HFF-Myc (cell line): Measurements from ENCODE around the gene TSPAN4.

ENCODE experiments used
- DNase-seq: peaks from one replicate; pipeline ENCODE4 v3.0.0-alpha.2; 2011; ENCODE audit warnings: low read depth; ENCODE audit errors: extremely low read depth
- H3K4me3 ChIP-seq: replicated peaks from 2 replicates; pipeline ENCODE4 v1.5.1; 2011; ENCODE audit warnings: low read depth, mild to moderate bottlenecking, control low read depth, low read length
- TF ChIP-seq, protein P1 (sequence below): IDR thresholded peaks from 2 replicates; pipeline ENCODE4 v1.5.1; 2012; ENCODE audit warnings: mild to moderate bottlenecking, low read depth, low read length, control low read depth; ENCODE audit errors: missing control alignments

TSPAN4 gene

DNA sequence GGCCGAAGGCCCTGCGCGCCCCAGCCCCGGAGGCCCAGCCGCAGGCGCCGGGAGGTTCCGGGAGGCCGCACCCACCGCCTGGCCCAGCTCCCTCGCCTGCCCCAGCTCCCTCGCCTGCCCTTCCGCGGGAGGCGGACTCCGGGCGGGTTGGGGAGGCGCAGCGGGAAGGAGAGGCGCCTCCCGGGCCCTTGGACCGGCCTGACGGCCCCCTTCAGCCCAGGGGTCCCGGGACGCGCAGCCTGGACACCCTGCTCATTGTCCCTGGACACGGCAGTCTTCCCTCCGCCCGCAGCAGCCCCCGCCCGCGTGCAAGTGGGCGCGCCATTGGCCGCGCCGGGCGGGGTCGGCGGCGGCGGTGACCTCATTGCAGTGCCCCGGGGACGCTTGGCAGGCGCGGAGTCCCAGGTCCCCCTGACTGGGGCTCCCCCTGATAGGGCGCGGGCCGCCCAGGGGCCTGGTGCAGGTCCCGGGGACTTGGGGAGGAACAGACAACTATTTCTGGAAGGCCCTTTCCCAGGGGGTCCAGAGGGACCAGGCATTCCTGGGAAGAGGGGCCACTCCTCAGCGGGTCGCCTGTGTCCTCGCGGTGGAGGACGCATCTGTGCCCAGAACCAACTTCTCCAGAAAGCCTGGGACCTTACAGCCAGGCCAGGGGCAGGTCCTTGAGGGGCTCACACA lies 9.4 kb upstream of the TSPAN4 start:
- TF ChIP-seq, protein P1, sequence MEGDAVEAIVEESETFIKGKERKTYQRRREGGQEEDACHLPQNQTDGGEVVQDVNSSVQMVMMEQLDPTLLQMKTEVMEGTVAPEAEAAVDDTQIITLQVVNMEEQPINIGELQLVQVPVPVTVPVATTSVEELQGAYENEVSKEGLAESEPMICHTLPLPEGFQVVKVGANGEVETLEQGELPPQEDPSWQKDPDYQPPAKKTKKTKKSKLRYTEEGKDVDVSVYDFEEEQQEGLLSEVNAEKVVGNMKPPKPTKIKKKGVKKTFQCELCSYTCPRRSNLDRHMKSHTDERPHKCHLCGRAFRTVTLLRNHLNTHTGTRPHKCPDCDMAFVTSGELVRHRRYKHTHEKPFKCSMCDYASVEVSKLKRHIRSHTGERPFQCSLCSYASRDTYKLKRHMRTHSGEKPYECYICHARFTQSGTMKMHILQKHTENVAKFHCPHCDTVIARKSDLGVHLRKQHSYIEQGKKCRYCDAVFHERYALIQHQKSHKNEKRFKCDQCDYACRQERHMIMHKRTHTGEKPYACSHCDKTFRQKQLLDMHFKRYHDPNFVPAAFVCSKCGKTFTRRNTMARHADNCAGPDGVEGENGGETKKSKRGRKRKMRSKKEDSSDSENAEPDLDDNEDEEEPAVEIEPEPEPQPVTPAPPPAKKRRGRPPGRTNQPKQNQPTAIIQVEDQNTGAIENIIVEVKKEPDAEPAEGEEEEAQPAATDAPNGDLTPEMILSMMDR, result no peak
- no peak for DNase-seq
- H3K4me3 ChIP-seq, result peak overlapping the region; percentile 72

DNA sequence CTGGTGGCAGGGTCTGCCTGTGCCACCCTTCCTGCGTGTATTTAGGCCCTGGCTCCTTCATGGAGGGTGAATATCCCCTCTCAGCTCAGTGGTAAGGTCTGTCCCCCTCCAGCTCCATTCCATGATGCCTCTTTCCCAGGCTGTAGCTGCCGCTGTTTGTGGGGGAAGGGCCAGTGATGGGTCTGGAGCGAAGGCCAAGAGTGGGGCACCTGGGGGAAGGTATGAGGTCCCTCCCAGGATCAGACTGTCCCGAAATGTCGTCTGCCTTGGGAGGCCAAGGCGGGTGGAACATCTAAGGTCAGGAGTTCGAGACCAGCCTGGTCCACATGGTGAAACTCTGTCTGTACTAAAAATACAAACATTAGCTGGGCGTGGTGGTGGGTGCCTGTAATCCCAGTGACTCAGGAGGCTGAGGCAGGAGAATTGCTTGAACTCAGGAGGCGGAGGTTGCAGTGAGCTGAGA lies 8.8 kb upstream of the TSPAN4 start:
- H3K4me3 ChIP-seq, result peak overlapping the region; percentile 72
- TF ChIP-seq, protein P1, result no peak
- DNase-seq, result no peak

DNA sequence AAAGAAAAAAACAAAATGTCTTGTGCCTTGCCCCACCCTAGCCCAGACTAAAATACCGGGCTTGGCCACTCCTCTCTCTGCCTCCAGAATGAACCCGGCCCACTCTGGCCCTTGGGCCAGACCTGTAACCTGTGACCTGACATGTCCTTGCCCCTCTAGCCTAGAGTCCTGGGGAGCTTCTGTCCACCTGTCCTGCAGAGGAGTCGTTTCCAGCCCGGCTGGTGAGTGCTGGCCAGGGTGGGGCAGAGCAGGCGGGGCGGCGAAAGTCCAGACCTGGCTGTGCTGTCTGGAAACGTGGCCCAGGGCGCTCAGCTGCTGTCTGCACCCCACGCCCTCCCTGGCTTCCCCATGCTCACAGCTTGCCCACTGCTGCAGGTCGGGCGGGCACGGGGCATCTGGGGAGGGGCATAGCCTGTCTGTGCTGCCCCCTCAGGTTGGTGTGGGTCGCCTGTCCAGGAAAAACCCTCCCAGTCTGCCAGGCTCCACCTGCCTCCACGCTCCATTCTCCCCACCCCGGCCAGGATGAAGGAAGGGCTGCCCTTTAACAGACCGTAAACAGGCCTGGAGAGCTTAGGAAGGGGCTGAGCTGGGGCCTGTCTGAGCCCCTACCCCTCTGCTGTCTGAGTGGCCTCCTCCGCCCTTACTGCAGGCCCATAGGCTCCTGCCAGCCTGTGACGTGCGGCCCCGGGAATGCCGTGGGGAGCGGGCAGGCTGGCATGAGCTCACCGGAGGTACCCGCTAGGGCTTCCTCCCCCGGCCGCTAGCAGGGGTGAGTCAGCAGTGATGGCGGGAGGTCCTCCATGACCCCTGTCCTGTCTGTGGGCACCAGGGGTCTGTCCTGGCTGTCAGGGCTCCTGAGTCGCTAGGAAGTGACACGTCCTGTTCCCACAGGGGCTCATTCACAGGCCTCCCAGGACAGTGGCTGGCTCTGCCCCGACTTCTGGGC lies 8.0 kb upstream of the TSPAN4 start:
- DNase-seq, result no peak
- H3K4me3 ChIP-seq, result peak overlapping the region; percentile 72
- TF ChIP-seq, protein P1, result no peak

DNA sequence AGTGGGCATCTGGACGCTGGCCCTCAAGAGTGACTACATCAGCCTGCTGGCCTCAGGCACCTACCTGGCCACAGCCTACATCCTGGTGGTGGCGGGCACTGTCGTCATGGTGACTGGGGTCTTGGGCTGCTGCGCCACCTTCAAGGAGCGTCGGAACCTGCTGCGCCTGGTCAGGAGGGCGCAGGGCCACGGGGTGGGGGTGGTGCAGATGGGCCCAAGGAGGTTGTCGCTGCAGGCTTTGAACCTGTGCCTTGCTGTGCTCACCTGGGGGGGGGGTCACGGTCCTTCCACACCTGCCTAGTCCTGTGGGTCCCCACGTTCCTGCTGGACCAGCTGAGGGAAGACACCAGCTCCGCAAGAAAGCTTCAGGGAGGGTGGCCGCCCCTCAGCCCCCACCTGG lies 6.4 kb upstream of the TSPAN4 start:
- TF ChIP-seq, protein P1, result no peak
- no peak overlapping the region for H3K4me3 ChIP-seq
- DNase-seq, result no peak

DNA sequence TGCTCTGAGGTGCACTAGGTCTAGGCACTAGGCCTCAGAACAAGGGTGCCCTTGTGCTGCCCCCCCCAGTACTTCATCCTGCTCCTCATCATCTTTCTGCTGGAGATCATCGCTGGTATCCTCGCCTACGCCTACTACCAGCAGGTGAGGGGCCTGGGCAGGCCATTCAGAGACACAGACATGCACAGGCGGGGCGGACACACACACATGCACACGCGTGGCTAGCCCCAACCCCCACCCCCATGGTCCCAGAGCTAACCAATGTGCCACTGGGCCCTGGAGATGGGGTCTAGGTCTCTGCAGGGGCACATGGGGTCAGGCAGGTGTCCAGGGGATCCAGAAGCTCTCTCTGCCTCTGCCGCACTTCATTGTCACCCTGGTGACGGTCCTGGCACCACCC lies 6.0 kb upstream of the TSPAN4 start:
- no peak for DNase-seq
- TF ChIP-seq, protein P1, result no peak
- H3K4me3 ChIP-seq, result no peak overlapping the region

DNA sequence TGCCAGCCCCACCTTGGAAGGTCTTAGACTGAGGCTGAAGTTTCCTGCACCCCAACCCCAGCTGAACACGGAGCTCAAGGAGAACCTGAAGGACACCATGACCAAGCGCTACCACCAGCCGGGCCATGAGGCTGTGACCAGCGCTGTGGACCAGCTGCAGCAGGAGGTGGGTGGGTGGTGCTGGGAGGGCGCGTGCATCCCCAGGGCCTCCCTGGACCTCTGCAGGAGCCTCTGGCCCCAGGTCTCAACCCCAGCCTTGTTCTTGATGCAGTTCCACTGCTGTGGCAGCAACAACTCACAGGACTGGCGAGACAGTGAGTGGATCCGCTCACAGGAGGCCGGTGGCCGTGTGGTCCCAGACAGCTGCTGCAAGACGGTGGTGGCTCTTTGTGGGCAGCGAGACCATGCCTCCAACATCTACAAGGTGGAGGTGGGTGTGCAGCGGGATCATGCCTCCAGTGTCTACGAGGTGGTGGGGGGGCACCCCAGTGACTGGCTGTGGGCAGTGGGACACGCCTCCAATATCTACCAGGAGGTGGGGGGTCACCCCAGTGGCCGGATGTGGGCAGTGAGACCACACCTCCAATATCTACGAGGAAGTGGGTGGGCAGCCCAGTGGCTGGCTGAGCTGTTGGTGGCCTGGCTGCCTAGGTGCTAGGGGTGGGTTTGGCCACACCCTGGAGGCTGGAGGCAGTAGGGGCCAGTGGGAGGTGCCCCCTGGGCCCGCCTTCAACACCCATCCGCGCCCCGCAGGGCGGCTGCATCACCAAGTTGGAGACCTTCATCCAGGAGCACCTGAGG lies 5.3 kb upstream of the TSPAN4 start:
- no peak overlapping the region for H3K4me3 ChIP-seq
- DNase-seq, result no peak
- TF ChIP-seq, protein P1, result no peak
